ENCODE data around the gene PPP1R7. TPM values are rescaled to one million over a fixed set of nuclear protein-coding genes. Genes with fewer than 3 reads are reported as not detected.

PPP1R7 gene
- total RNA-seq, 1 donor from 2014 or later: 51.1 TPM

DNA sequence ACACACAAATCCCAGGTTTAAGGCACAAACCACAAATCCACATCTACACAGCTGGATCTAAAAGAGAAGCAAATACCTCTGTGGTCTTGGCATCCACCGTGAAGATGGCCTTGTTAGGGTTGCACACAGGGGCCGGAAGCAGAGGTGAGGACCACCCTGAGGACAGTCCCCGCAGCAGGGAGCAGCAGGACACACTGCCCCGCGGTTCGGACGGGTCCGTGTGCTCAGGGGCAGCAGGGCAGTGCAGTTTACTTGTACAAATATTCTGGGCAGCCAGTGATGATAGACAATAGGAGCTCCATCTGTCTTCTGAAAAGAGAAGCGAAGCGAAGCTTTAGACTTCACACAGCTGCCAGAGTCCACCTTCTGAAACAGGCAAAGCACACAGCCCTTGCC lies 9.8 kb upstream of the PPP1R7 start:
- DNase-seq (ENCODE audit: extremely low spot score in 2 of 2): no peak
- no peak overlapping the region for H3K27ac ChIP-seq
- TF ChIP-seq POLR2AphosphoS5 (IDR thresholded peaks at IDR 0.05; ENCODE audit: insufficient read depth in 1 of 2, low read depth in 1 of 2) (no peak), POLR2A (IDR thresholded peaks at IDR 0.05) (no peak), CTCF (IDR thresholded peaks at IDR 0.05) (no peak)

DNA sequence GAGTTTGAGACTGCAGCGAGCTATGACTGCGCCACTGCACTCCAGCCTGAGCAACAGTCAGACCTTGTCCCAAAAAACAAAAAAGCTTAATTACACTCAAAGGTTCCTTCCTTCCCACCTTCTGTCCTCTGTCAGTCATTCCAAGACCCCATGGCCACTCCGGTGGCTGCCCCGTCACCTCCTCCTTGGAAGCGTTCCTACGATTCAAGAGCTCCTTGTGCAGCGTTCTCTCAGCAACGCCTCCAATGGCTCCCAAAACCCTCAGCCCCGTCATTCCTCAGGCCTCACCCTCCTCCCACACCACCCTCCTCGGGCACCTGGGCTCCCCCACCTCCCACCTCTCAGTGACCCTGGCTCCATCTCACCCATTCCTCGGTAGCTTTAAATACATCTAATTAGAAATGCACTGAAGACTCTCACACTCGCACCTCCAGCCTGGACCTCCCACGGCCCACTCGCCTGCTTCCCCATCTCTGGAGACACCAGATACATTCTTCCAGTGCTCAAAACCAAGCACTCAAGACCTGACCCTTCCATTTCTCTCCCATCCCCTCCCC lies 9.0 kb upstream of the PPP1R7 start:
- Histone ChIP-seq H3K36me3 (no peaks in the 10 kb centered on the region), H3K4me3 (no peak overlapping the region), H3K4me1 (no peaks in the 10 kb centered on the region), H3K27me3 (no peaks in the 10 kb centered on the region), H3K27ac (no peak overlapping the region), H3K9me3 (no peaks in the 10 kb centered on the region)
- TF ChIP-seq POLR2A (IDR thresholded peaks at IDR 0.05): no peak
- intact Hi-C loops (cut with DNase I): no loop called here
- no peak for DNase-seq (ENCODE audit: extremely low spot score in 2 of 2)

More for the DNA sequence above, 9.8 kb upstream of the PPP1R7 start:
- Histone ChIP-seq H3K36me3 (no peaks in the 10 kb centered on the region), H3K4me1 (no peaks in the 10 kb centered on the region), H3K9me3 (no peaks in the 10 kb centered on the region), H3K4me3 (no peak overlapping the region), H3K27me3 (no peaks in the 10 kb centered on the region)
- intact Hi-C loops (cut with DNase I): no loop called here

DNA sequence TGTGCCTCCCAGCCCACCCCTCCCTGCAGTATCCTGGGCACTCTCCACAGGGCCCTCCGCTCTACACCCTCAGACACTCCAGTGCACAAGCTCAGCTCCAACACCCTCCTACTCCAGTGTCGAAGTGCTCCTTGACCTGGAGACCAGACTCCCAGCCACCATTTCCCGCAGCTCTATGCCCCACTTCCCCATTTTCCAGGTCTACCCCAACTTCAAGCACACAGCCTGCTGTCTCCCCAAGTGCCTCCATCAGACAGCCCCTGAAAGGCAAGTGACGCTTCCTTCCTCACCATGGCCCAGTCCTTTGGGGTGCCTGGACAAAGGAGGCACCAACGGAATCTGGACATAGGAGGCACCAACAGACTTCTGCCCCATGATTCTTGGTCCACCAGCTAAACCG lies 8.2 kb upstream of the PPP1R7 start:
- H3K4me1 ChIP-seq: no peaks in the 10 kb centered on the region
- no peaks in the 10 kb centered on the region for H3K27me3 ChIP-seq
- no peak overlapping the region for H3K4me3 ChIP-seq
- intact Hi-C loops (cut with DNase I): no loop called here
- H3K36me3 ChIP-seq: no peaks in the 10 kb centered on the region
- H3K27ac ChIP-seq: no peak overlapping the region
- no peak for DNase-seq (ENCODE audit: extremely low spot score in 2 of 2)
- TF ChIP-seq POLR2A (IDR thresholded peaks at IDR 0.05): no peak
- TF ChIP-seq CTCF (IDR thresholded peaks at IDR 0.05): no peak
- TF ChIP-seq POLR2AphosphoS5 (IDR thresholded peaks at IDR 0.05; ENCODE audit: insufficient read depth in 1 of 2, low read depth in 1 of 2): no peak
- no peaks in the 10 kb centered on the region for H3K9me3 ChIP-seq

GRCh38 chr2:241142593-241142992 lies 7.7 kb upstream of the PPP1R7 start:
- no peaks in the 10 kb centered on the region for H3K9me3 ChIP-seq
- no peaks in the 10 kb centered on the region for H3K4me1 ChIP-seq
- intact Hi-C loops (cut with DNase I): no loop called here
- H3K36me3 ChIP-seq: no peaks in the 10 kb centered on the region
- no peaks in the 10 kb centered on the region for H3K27me3 ChIP-seq
- H3K27ac ChIP-seq: no peak overlapping the region
- DNase-seq (ENCODE audit: extremely low spot score in 2 of 2): no peak
- TF ChIP-seq CTCF (IDR thresholded peaks at IDR 0.05) (no peak), POLR2A (IDR thresholded peaks at IDR 0.05) (no peak), POLR2AphosphoS5 (IDR thresholded peaks at IDR 0.05; ENCODE audit: insufficient read depth in 1 of 2, low read depth in 1 of 2) (no peak)
- H3K4me3 ChIP-seq: no peak overlapping the region

GRCh38 chr2:241146286-241146685 lies 4.0 kb upstream of the PPP1R7 start:
- Histone ChIP-seq H3K27me3 (no peaks in the 10 kb centered on the region), H3K27ac (no peak overlapping the region), H3K36me3 (no peaks in the 10 kb centered on the region), H3K4me3 (no peak overlapping the region), H3K4me1 (peaks cover 15% of the 10 kb centered on the region), H3K9me3 (no peaks in the 10 kb centered on the region)
- intact Hi-C loops (cut with DNase I): no loop called here
- DNase-seq (ENCODE audit: extremely low spot score in 2 of 2): no peak
- TF ChIP-seq POLR2AphosphoS5 (IDR thresholded peaks at IDR 0.05; ENCODE audit: insufficient read depth in 1 of 2, low read depth in 1 of 2) (no peak), POLR2A (IDR thresholded peaks at IDR 0.05) (no peak), CTCF (IDR thresholded peaks at IDR 0.05) (no peak)

All from vagina (tissue), 2 donors.